Endothelial cell of umbilical vein (primary cell): Measurements from ENCODE around the gene TARDBP.
"Not testable (repeated sequence)": the region's sequence is repeated elsewhere in the genome, so short reads cannot be mapped to it uniquely, and the experiment has no call there.

Source experiments
- CTCF ChIP-seq, 2 donors: IDR thresholded peaks; 1 replicate in 1 of 2; 2 replicates in 1 of 2; pipeline ENCODE4 v1.5.1; 2011; ENCODE audit warnings: low read length in 2 of 2, mild to moderate bottlenecking in 2 of 2, moderate library complexity in 2 of 2, control low read depth in 1 of 2, inconsistent platforms in 1 of 2, low read depth in 1 of 2; ENCODE audit not compliant: insufficient read depth in 1 of 2; ENCODE audit errors: extremely low read depth in 1 of 2
- EZH2 ChIP-seq: IDR thresholded peaks from 2 replicates; pipeline ENCODE4 v1.6.1; 2012; ENCODE audit warnings: borderline replicate concordance, low read depth, mild to moderate bottlenecking, moderate library complexity, low read length, inconsistent platforms; ENCODE audit not compliant: severe bottlenecking
- MAX ChIP-seq: IDR thresholded peaks from 2 replicates; pipeline ENCODE4 v1.6.1; 2011; ENCODE audit not compliant: insufficient read depth, insufficient read length
- POLR2A ChIP-seq: IDR thresholded peaks from 2 replicates; pipeline ENCODE4 v1.6.1; 2012; ENCODE audit warnings: low read depth, mild to moderate bottlenecking, control low read depth, low read length

DNA sequence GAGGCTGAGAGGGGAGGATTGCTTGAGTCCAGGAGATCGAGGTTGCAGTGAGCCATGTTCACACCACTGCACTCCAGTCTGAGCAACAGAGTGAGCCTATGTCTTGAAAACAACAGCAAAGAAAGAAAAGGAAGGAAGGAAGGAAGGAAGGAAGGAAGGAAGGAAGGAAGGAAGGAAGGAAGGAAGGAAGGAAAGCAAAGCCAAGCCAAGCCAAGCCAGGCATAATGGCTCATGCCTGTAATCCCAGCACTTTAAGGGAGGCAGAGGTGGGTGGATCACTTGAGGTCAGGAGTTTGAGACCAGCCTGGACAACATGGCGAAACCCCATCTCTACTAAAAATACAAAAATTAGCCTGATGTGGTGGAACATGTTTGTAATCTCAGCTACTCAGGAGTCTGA, 20.4 kb upstream of the TARDBP start:
- TF ChIP-seq CTCF (IDR thresholded peaks at IDR 0.05; ENCODE audit: extremely low read depth in 1 of 2, insufficient read depth in 1 of 2, low read depth in 1 of 2, low read length in 2 of 2); EZH2; POLR2A; MAX: not testable (repeated sequence)
